ENCODE measurements around the gene EIF2B5.

EIF2B5 gene

GRCh38 chr3:184164648-184165330 lies 29.6 kb downstream of the EIF2B5 start:
- no peaks in the 10 kb centered on the region for H3K27me3 ChIP-seq (ENCODE audit: control insufficient read depth, low read length)
- H3K4me1 ChIP-seq (ENCODE audit: control insufficient read depth, low read length) = no peaks in the 10 kb centered on the region
- H3K4me2 ChIP-seq (ENCODE audit: low read length) = no peak overlapping the region
- no peaks in the 10 kb centered on the region for H4K20me1 ChIP-seq (ENCODE audit: control insufficient read depth, insufficient read depth, low read depth, low read length)
- H3K36me3 ChIP-seq (ENCODE audit: control insufficient read depth, low read length) = peaks cover 45% of the 10 kb centered on the region
- no peaks in the 10 kb centered on the region for H3K9me3 ChIP-seq (ENCODE audit: control insufficient read depth, insufficient read depth, low read length)
- no peaks in the 10 kb centered on the region for H3K9me2 ChIP-seq (replicated peaks; ENCODE audit: control insufficient read depth, low read length)
- no peak overlapping the region for H3K4me3 ChIP-seq (ENCODE audit: low read length)
- TF ChIP-seq EZH2phosphoT487 (IDR thresholded peaks at IDR 0.05; ENCODE audit: borderline replicate concordance, low read length) (no peak), CTCF (IDR thresholded peaks at IDR 0.05; ENCODE audit: low read depth, low read length, poor library complexity, severe bottlenecking) (no peak)
- no peaks in the 10 kb centered on the region for H3F3A ChIP-seq (ENCODE audit: control insufficient read depth, insufficient read depth)
- H3K27ac ChIP-seq (ENCODE audit: low read depth, low read length) = no peak overlapping the region
- H3K79me2 ChIP-seq (ENCODE audit: control insufficient read depth, low read length) = peaks cover 10% of the 10 kb centered on the region

- Histone ChIP-seq H3K79me2 (ENCODE audit: control insufficient read depth, low read length) (peaks cover 4% of the 10 kb centered on the region), H3K4me3 (ENCODE audit: low read length) (no peak overlapping the region), H3K9me3 (ENCODE audit: control insufficient read depth, insufficient read depth, low read length) (no peaks in the 10 kb centered on the region), H3K4me1 (ENCODE audit: control insufficient read depth, low read length) (no peaks in the 10 kb centered on the region), H3K9me2 (replicated peaks; ENCODE audit: control insufficient read depth, low read length) (no peaks in the 10 kb centered on the region), H3K27ac (ENCODE audit: low read depth, low read length) (no peak overlapping the region), H4K20me1 (ENCODE audit: control insufficient read depth, insufficient read depth, low read depth, low read length) (no peaks in the 10 kb centered on the region), H3K36me3 (ENCODE audit: control insufficient read depth, low read length) (peaks cover 48% of the 10 kb centered on the region), H3K27me3 (ENCODE audit: control insufficient read depth, low read length) (no peaks in the 10 kb centered on the region), H3K4me2 (ENCODE audit: low read length) (no peak overlapping the region), H3F3A (ENCODE audit: control insufficient read depth, insufficient read depth) (no peaks in the 10 kb centered on the region)
- TF ChIP-seq CTCF (IDR thresholded peaks at IDR 0.05; ENCODE audit: low read depth, low read length, poor library complexity, severe bottlenecking) = no peak
- TF ChIP-seq EZH2phosphoT487 (IDR thresholded peaks at IDR 0.05; ENCODE audit: borderline replicate concordance, low read length) = no peak
These were observed 30.4 kb downstream of the EIF2B5 start for GRCh38 chr3:184165543-184165942.

- no peak overlapping the region for H3K27ac ChIP-seq (ENCODE audit: low read depth, low read length)
- no peaks in the 10 kb centered on the region for H3K9me2 ChIP-seq (replicated peaks; ENCODE audit: control insufficient read depth, low read length)
- H3K4me2 ChIP-seq (ENCODE audit: low read length) = no peak overlapping the region
- H4K20me1 ChIP-seq (ENCODE audit: control insufficient read depth, insufficient read depth, low read depth, low read length) = no peaks in the 10 kb centered on the region
- peaks cover 58% of the 10 kb centered on the region for H3K36me3 ChIP-seq (ENCODE audit: control insufficient read depth, low read length)
- H3K4me3 ChIP-seq (ENCODE audit: low read length) = no peak overlapping the region
- H3F3A ChIP-seq (ENCODE audit: control insufficient read depth, insufficient read depth) = no peaks in the 10 kb centered on the region
- H3K79me2 ChIP-seq (ENCODE audit: control insufficient read depth, low read length) = no peaks in the 10 kb centered on the region; the same call in 1 of the 2 replicates
- TF ChIP-seq CTCF (IDR thresholded peaks at IDR 0.05; ENCODE audit: low read depth, low read length, poor library complexity, severe bottlenecking) = no peak
- H3K4me1 ChIP-seq (ENCODE audit: control insufficient read depth, low read length) = no peaks in the 10 kb centered on the region
- no peaks in the 10 kb centered on the region for H3K27me3 ChIP-seq (ENCODE audit: control insufficient read depth, low read length)
- H3K9me3 ChIP-seq (ENCODE audit: control insufficient read depth, insufficient read depth, low read length) = no peaks in the 10 kb centered on the region
These were observed 31.5 kb downstream of the EIF2B5 start for GRCh38 chr3:184166671-184167070.

Measured in DOHH2 (cell line).